ENCODE data around the gene VTI1A. TPM values are rescaled to one million over a fixed set of nuclear protein-coding genes. Genes with fewer than 3 reads are reported as not detected.

The VTI1A gene
- total RNA-seq, 1 experiment from 2014 or later, result 22.0 TPM

DNA sequence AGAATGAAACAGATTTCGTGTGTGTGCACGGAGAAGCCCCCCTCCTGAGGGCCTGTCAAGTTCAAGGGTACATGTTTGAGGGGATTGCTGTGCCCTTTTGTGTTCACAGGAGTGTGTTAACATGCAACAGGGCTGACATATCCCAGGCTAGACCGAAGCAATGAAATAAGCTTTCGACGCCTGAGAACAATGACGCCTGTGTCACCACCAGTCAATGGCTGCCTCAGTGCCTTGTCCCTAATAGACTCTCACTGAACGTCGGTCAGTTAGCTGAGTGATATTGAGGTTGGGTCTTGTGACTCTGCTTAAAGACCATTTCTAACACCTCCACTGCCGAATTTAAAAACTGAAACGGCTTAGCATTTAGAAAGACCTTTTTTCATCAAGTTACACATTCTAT, 327.8 kb downstream of the VTI1A start:
- no peak for DNase-seq
- Histone ChIP-seq H2BK12ac (ENCODE audit: insufficient read length, low read depth, low read length) (no peak overlapping the region), H3K14ac (ENCODE audit: insufficient read depth, low read length) (no peak overlapping the region), H3K79me1 (ENCODE audit: insufficient read depth, low read depth, low read length, poor library complexity, severe bottlenecking) (no peaks in the 10 kb centered on the region), H2AFZ (ENCODE audit: low read length) (no peak overlapping the region), H3K4ac (ENCODE audit: low read depth, low read length) (no peak overlapping the region), H3K9me3 (ENCODE audit: control insufficient read depth, low read depth, low read length) (no peaks in the 10 kb centered on the region), H3K27me3 (ENCODE audit: insufficient read depth, low read length) (no peaks in the 10 kb centered on the region), H3T11ph (ENCODE audit: low read length) (no peak overlapping the region), H2BK20ac (ENCODE audit: low read depth, low read length, poor library complexity, severe bottlenecking) (no peak overlapping the region), H4K20me1 (ENCODE audit: control insufficient read depth, insufficient read depth, insufficient read length) (no peaks in the 10 kb centered on the region), H3K23ac (ENCODE audit: insufficient read length, low read depth, low read length) (no peak overlapping the region), H4K91ac (ENCODE audit: insufficient read length, low read depth, low read length) (no peak overlapping the region), H3K9ac (ENCODE audit: extremely low read depth, insufficient read length, low read length) (no peak overlapping the region), H3K18ac (ENCODE audit: insufficient read length, low read depth, low read length) (no peak overlapping the region), H3K4me1 (ENCODE audit: insufficient read depth, low read length) (no peaks in the 10 kb centered on the region), H4K8ac (replicated peaks; ENCODE audit: insufficient read length, low read depth, low read length) (no peak overlapping the region), H2AK5ac (ENCODE audit: insufficient read length, low read length) (no peak overlapping the region), H3K56ac (ENCODE audit: insufficient read length, low read depth, low read length) (no peak overlapping the region), H2BK120ac (ENCODE audit: low read depth, low read length, poor library complexity, severe bottlenecking) (no peak overlapping the region), H2BK15ac (ENCODE audit: low read depth, low read length) (no peak overlapping the region), H4K5ac (ENCODE audit: insufficient read length, low read depth, low read length) (no peak overlapping the region), H3K23me2 (ENCODE audit: insufficient read length, low read depth, low read length, poor library complexity, severe bottlenecking) (no peaks in the 10 kb centered on the region), H3K4me2 (ENCODE audit: insufficient read depth, insufficient read length, low read length) (no peak overlapping the region), H2BK5ac (ENCODE audit: insufficient read length, low read length) (no peak overlapping the region), H3K27ac (ENCODE audit: insufficient read length, low read depth, low read length) (no peak overlapping the region), H3K79me2 (ENCODE audit: insufficient read depth, low read length) (no peaks in the 10 kb centered on the region)
- no CpG with 5 or more reads among the region's 10 CpGs for WGBS (ENCODE audit: extremely low coverage, insufficient read length, low lambda C conversion rate)
- Mint-ChIP-seq H3K4me3 (no peak overlapping the region), H3K27ac (peak overlapping the region in 1 of 3 experiments; percentile 25; a peak in 1 of 7 replicates), H3K27me3 (ENCODE audit: low read depth) (no peaks in the 10 kb centered on the region), H3K9me3 (peaks cover 0 to 8% of the 10 kb centered on the region in 2 experiments; a peak in 3 of 5 replicates), H3K4me1 (peaks cover 17 to 18% of the 10 kb centered on the region in 2 experiments), H3K36me3 (ENCODE audit: insufficient read depth in 1 of 3, low read depth in 3 of 3) (peaks cover 0 to 16% (median 5%) of the 10 kb centered on the region in 3 experiments; a peak in 5 of 7 replicates)
- TF ChIP-seq, protein P1, sequence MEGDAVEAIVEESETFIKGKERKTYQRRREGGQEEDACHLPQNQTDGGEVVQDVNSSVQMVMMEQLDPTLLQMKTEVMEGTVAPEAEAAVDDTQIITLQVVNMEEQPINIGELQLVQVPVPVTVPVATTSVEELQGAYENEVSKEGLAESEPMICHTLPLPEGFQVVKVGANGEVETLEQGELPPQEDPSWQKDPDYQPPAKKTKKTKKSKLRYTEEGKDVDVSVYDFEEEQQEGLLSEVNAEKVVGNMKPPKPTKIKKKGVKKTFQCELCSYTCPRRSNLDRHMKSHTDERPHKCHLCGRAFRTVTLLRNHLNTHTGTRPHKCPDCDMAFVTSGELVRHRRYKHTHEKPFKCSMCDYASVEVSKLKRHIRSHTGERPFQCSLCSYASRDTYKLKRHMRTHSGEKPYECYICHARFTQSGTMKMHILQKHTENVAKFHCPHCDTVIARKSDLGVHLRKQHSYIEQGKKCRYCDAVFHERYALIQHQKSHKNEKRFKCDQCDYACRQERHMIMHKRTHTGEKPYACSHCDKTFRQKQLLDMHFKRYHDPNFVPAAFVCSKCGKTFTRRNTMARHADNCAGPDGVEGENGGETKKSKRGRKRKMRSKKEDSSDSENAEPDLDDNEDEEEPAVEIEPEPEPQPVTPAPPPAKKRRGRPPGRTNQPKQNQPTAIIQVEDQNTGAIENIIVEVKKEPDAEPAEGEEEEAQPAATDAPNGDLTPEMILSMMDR (conservative IDR thresholded peaks at IDR 0.05), result no peak

Measured in H9 (cell line).